ENCODE results near the gene PTGER4. TPM values are rescaled to one million over a fixed set of nuclear protein-coding genes. Genes with fewer than 3 reads are reported as not detected.
"Not testable (repeated sequence)": the region's sequence is repeated elsewhere in the genome, so short reads cannot be mapped to it uniquely, and the experiment has no call there.

The PTGER4 gene
- total RNA-seq, 1 donor from 2014 or later: 3.3 TPM

GRCh38 chr5:40690267-40690666 is 10.6 kb downstream of the PTGER4 start:
- no peak for DNase-seq

- DNase-seq: no peak
These were observed 12.2 kb downstream of the PTGER4 start for GRCh38 chr5:40691894-40692293.

GRCh38 chr5:40694433-40694832 is 14.7 kb downstream of the PTGER4 start:
- DNase-seq: no peak

GRCh38 chr5:40700116-40700782 is 20.5 kb downstream of the PTGER4 start:
- DNase-seq: no peak

GRCh38 chr5:40702027-40702426 is 22.3 kb downstream of the PTGER4 start:
- not testable (repeated sequence) for DNase-seq

- not testable (repeated sequence) for DNase-seq
These were observed 25.8 kb downstream of the PTGER4 start for GRCh38 chr5:40705484-40705883.

GRCh38 chr5:40710575-40710974 is 30.9 kb downstream of the PTGER4 start:
- DNase-seq: not testable (repeated sequence)

GRCh38 chr5:40714001-40714400 is 34.3 kb downstream of the PTGER4 start:
- no peak for DNase-seq

- peak; percentile 3 for DNase-seq
These were observed 36.3 kb downstream of the PTGER4 start for GRCh38 chr5:40716000-40716399.

- no peak for DNase-seq
These were observed 36.9 kb downstream of the PTGER4 start for GRCh38 chr5:40716590-40716989.

- no peak for DNase-seq
These were observed 37.6 kb downstream of the PTGER4 start for GRCh38 chr5:40717281-40717680.

- no peak for DNase-seq
These were observed 40.4 kb downstream of the PTGER4 start for GRCh38 chr5:40720069-40720468.

- not testable (repeated sequence) for DNase-seq
These were observed 42.8 kb downstream of the PTGER4 start for GRCh38 chr5:40722497-40722911.

GRCh38 chr5:40733434-40733833 is 53.7 kb downstream of the PTGER4 start:
- DNase-seq: no peak

- DNase-seq: no peak
These were observed 54.3 kb downstream of the PTGER4 start for GRCh38 chr5:40733879-40734563.

GRCh38 chr5:40734986-40735385 is 55.3 kb downstream of the PTGER4 start:
- DNase-seq: no peak

- DNase-seq: no peak
These were observed 55.9 kb downstream of the PTGER4 start for GRCh38 chr5:40735609-40736008.

GRCh38 chr5:40736103-40736875 is 56.6 kb downstream of the PTGER4 start:
- DNase-seq: no peak

GRCh38 chr5:40738502-40738901 is 58.8 kb downstream of the PTGER4 start:
- DNase-seq: no peak
